HG02870 (cell line): Measurements from ENCODE around the gene PPARG.
"Not testable (repeated sequence)": the region's sequence is repeated elsewhere in the genome, so short reads cannot be mapped to it uniquely, and the experiment has no call there.

Source experiments
- ATAC-seq: cut with Tn5 transposase; IDR thresholded peaks from one replicate; pipeline ENCODE4 v1.9.1; 2021; ENCODE audit warnings: mild to moderate bottlenecking, moderate library complexity; ENCODE audit not compliant: unreplicated experiment

Gene PPARG

GRCh38 chr3:12372741-12373280 is 83.9 kb downstream of the PPARG start:
- ATAC-seq: no peak

GRCh38 chr3:12375572-12375971 is 86.7 kb downstream of the PPARG start:
- ATAC-seq: no peak

GRCh38 chr3:12379640-12380429 is 91.0 kb downstream of the PPARG start:
- ATAC-seq: no peak

GRCh38 chr3:12380461-12380860 is 91.6 kb downstream of the PPARG start:
- ATAC-seq: no peak

DNA sequence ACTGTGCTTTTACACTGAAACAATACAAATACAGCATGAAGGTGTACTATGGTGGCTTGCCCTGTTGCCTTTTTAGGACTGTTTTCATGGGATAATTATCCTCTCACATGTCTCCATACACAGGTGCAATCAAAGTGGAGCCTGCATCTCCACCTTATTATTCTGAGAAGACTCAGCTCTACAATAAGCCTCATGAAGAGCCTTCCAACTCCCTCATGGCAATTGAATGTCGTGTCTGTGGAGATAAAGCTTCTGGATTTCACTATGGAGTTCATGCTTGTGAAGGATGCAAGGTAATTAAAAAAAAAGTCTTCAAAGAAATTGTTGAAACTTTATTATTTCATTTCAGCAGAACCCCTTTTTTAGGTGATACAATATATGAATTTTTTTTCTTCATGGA is 92.3 kb downstream of the PPARG start:
- no peak for ATAC-seq

GRCh38 chr3:12383218-12383617 is 94.3 kb downstream of the PPARG start:
- no peak for ATAC-seq

DNA sequence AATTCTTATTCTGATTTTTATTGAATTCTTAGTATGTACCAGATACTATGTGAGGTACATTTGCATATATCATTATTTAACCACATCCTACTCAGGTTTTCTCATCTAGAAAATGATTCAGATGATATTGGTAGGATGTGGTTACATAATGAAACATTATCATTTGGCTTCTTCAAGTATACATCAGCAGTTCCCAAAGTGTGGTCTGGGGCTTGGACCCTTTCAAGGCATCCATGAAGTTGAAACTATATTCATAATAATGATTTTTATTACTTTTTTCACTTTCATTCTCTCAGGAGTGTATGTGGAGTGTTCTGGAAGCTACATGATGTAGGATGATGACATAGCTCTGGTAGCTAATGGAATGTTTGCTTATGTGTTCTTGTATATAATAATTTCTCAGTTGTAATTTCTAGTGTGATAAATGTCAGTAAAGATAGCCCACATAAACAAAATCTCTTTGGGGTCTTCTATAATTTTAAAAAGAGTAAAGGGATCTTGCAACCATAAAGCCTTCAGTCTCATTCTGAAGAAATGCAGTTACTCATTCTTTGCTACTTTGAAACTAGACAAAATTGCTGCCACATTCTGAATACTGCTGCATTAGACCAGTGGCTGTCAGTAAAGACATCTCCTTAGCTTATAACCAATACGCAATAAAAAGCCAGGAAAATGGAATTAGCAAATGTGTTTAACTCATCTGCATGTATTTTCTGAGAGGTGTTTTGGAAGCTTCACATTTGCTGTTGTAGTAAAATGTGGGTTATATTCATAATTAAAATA is 95.8 kb downstream of the PPARG start:
- ATAC-seq: no peak

DNA sequence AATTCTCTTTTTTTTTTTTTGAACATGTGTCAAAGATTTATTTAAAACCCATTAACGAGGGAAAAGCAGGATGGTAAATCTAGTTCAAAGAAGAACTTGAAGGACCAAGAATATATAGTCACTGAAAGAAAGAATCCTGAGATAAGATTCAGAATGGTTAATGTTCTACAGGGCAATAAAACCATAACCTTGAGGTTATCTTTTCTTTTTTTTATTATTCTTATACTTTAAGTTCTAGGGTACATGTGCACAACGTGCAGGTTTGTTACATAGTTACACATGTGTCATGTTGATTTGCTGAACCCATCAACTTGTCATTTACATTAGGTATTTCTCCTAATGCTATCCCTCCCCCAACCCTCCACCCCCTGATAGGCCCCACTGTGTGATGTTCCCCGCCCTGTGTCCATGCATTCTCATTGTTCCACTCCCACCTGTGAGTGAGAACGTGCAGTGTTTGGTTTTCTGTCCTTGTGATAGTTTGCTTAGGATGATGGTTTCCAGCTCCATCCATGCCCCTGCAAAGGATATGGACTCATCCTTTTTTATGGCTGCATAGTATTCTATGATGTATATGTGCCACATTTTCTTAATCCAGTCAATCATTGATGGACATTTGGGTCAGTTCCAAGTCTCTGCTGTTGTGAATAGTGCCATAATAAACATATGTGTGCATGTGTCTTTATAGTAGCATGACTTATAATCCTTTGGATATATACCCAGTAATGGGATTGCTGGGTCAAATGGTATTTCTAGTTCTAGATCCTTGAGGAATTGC is 97.8 kb downstream of the PPARG start:
- not testable (repeated sequence) for ATAC-seq

GRCh38 chr3:12388185-12388584 is 99.3 kb downstream of the PPARG start:
- no peak for ATAC-seq

DNA sequence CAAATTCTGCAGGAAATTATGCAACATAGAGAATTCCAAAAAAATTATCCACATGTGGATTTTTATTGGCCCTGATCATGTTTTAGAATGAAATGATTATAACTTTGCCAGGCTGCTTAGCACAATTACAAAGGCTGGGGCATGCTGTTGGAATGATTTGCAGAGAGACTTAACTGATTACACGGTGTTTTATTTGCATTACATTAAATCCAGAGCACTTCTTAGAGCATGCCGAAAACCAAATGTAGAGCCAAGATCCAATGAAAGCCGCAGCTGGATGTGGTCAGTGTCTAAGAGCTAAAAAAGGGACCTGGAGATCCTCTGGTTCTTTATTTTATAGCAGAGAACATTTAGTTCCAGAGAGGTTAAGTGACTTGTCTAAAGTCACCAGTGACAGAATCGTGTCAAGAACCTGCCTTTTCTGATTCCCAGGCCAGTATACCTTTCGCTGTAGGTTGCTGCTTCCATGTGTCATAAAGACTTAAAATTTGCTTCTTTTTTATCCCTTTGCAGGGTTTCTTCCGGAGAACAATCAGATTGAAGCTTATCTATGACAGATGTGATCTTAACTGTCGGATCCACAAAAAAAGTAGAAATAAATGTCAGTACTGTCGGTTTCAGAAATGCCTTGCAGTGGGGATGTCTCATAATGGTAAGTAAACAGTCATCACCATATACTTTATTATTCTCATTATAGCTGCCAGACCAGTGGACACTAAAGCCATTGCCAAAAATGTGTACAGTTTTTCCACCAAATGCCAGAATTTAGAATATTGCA is 103.4 kb downstream of the PPARG start:
- ATAC-seq: no peak

- ATAC-seq: no peak
These were observed 105.0 kb downstream of the PPARG start for GRCh38 chr3:12393894-12394293.

- no peak for ATAC-seq
These were observed 105.8 kb downstream of the PPARG start for GRCh38 chr3:12394569-12395271.

DNA sequence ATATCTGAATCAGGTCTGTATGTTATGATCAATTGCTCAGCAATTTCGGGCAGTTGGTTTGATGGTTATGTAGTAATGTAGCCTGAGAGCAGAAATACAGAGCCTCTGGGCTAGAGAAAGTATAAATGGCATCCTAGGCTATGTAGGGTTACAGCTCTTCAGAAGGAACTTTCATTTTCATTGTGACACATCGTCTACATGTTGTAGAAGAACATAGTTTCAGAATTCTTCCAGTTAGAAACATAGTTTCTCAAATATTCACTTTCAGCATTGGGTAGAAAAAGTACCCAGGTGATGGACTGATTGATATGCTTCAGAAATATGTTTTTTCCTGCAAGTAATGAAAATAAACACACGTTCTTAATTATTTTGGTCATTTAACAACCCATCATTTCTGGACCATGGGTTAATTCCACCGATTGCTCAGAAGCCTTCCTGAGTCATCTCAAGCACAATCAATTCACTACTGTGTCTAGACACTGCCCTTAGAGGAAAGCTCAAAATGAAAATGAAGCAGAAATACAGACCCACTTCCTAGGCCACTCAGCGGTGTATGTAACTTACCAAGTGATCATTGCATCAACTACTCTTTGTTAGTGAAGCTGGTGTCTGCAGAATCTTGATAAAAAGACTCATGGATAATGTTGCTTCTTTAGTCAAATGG is 106.6 kb downstream of the PPARG start:
- peak; percentile 97 for ATAC-seq

DNA sequence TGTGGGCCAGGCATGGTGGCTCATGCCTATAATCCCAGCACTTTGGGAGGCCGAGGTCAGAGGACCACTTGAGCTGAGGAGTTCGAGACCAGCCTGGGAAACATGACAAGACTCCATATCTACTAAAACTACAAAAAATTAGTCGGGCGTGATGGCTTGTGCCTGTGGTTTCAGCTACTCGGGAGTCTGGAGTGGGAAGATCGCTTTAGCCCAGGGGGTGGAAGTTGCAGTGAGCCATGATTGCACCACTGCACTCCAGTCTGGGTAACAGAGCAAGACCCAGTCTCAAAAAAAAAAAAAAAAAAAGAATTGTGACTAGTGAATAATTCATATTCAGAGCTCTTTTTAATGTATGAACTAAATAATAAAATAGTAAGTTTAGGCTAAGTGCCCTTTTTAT is 107.6 kb downstream of the PPARG start:
- ATAC-seq: no peak

DNA sequence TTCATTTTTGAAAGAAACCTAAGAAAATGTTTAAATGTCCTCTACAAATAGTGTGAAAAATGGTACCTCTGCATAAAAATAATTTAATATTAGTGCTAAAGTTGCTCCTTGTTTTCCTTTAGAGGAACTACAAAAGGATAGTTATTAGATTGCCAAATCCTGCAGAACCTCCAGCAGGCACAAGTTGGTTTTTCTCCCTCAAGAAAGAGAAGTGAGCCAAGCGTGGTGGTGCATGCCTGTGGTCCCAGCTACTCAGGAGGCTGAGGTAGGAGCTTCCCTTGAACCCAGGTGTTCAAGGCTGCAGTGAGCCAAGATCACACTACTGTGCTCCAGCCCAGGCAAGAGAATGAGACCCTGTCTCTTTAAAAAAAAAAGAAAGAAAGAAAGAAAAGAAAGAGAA is 110.4 kb downstream of the PPARG start:
- ATAC-seq: no peak

DNA sequence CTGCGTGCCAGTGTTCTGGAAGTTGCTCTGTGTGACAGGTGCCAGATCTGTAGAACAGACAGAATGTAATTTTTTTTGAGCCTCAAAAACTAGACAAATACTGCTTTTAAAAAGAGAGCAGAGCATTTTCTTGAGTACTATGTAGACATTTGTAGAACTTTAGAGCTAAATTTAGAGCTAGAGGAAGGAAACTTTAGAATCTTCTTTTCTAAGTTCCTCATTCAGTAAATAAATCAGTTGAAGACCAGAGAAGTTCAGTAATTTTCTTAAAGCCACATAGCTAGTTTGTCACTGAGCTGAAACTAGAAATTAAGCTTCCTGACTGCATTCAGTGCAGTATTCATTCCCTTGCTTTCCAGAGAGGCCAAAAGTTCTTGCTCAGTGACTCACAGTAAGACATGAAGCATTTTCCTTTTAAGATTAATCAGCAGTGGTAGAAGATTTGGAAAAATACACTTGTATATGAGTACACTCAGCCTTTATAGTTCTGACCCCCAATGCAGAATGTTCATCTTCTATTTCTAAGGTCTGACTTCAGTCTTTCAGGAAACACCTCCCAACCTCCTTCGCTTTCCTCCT is 111.8 kb downstream of the PPARG start:
- no peak for ATAC-seq

DNA sequence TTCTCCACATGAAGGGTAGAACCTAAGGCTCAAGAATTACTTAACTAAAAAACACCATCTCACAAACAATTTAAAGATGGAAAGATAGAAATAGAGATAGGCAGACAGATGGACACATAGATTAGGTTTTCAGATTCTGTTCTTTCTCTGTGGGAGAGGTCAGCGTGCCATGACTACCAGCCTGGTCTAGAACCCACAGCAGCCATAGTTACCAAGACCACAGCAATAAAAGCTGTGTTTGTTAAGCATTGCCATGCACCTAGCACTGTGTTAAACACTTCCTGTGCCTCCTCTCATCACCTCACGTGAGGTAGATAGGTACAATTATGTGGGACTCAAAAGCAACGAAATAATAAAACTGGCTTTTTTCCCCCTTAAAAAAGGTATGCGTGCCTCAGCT is 112.3 kb downstream of the PPARG start:
- no peak for ATAC-seq

DNA sequence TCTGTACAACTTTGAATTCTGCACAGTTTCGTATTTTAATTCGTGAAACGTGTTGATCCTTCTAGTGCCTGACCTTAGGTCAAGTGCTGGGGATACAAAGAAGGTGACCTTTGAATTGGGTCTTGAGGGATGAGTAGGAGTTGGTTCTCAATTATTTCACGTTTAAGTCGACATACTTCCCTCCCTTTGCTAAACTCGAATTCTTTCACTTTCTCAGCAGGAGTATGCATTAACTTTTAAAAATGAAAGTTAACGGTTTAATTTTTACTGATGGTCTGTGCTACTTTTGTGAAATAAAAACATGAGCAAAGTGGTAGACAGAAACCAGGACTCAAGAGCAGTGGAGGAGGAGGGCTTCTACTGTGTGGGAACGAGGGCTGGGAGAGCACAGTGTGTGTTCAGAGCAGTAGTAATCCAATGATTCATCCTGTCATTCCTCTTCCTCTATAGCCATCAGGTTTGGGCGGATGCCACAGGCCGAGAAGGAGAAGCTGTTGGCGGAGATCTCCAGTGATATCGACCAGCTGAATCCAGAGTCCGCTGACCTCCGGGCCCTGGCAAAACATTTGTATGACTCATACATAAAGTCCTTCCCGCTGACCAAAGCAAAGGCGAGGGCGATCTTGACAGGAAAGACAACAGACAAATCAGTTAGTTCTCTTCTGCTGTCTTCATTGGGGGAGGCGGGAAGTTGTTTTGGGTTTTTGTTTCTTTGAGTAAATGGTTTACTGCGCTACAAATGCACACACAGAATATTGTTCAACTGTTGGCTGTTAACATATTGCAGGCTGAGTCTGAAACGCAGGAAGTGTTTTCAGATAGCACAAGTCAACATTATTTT is 116.8 kb downstream of the PPARG start:
- no peak for ATAC-seq
